ENCODE data around the gene FOXO6.

DNA sequence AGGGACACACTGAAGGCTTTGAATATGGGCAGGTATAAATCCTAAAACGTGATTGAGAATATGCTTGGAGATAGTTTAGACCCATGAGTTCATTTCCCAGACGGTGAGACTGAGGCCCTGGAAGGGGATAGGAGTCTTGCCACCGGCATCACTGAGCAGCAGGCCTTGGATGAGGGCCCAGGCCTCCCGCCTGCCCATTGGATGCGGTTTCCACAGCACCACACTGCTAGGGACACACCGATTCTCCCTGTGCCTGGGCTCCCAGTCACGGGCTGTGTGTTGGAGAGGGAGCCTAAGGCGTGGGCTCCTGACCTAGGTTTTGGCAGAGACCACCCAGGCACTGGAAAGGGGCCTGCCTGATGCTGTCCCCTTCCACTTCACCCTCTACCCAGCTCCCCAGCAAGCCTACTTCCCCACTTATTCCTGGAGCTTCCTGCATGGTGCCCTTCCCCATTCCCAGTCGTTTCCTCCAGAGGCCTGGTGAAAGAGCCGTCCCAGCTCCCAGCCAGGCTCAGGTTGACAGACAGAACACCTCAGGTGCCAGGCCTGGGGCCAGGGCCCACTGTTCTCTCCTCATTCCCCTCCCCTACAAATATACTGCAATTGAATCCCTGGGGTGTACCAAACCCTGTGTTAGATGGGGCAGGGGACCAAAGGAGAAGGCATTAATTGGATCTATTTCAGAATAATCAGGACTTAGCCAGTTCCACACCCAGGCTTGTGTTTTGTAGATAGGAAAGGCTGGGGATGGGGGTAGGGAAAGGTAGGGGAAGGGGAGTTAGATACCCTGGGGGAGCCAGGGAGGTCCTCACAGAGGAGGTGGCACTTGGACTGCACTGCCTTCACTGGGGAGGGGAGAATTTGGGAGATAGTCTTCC is 3.4 kb downstream of the FOXO6 start:
- TF ChIP-seq, protein P1, sequence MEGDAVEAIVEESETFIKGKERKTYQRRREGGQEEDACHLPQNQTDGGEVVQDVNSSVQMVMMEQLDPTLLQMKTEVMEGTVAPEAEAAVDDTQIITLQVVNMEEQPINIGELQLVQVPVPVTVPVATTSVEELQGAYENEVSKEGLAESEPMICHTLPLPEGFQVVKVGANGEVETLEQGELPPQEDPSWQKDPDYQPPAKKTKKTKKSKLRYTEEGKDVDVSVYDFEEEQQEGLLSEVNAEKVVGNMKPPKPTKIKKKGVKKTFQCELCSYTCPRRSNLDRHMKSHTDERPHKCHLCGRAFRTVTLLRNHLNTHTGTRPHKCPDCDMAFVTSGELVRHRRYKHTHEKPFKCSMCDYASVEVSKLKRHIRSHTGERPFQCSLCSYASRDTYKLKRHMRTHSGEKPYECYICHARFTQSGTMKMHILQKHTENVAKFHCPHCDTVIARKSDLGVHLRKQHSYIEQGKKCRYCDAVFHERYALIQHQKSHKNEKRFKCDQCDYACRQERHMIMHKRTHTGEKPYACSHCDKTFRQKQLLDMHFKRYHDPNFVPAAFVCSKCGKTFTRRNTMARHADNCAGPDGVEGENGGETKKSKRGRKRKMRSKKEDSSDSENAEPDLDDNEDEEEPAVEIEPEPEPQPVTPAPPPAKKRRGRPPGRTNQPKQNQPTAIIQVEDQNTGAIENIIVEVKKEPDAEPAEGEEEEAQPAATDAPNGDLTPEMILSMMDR (IDR thresholded peaks at IDR 0.05), result no peak
- no peak for TF ChIP-seq POLR2A (IDR thresholded peaks at IDR 0.05)

Measured in right lobe of liver (tissue), 4 donors.